K562 (cell line): ENCODE measurements around the gene FBXW7. TPM values are rescaled to one million over a fixed set of nuclear protein-coding genes. Genes with fewer than 3 reads are reported as not detected.
A peak's percentile ranks its signal among the peaks of the same experiment; 100 is the strongest.

Experiments used
- ETV6 ChIP-seq, 3 experiments: fragments of 150-350 bp in 1 of 3; sonication (generic) in 1 of 3; formaldehyde crosslinking in 1 of 3; IDR thresholded peaks; 2 replicates each; pipeline versions ENCODE4 v1.6.1 to v1.8.0; 2014 to 2022; ENCODE audit warnings: borderline replicate concordance in 2 of 3, low read depth in 2 of 3, antibody characterized with exemption in 1 of 3, low read length in 1 of 3, mild to moderate bottlenecking in 1 of 3, missing genetic modification reagents in 1 of 3
- JUNB ChIP-seq: fragments of 450-650 bp; formaldehyde crosslinking; conservative IDR thresholded peaks from 2 replicates; pipeline ENCODE4 v1.4.0; 2020; ENCODE audit warnings: mild to moderate bottlenecking
- SAFB ChIP-seq: fragments of 200-400 bp; formaldehyde crosslinking; IDR thresholded peaks from 2 replicates; pipeline ENCODE4 v1.6.1; 2017; ENCODE audit warnings: low read depth, low read length, borderline replicate concordance
- SMAD2 ChIP-seq: fragments of 150-350 bp; IDR thresholded peaks from 2 replicates; pipeline ENCODE4 v1.6.1; 2014; ENCODE audit warnings: low read depth, mild to moderate bottlenecking, low read length
- STAT5A ChIP-seq: IDR thresholded peaks from 2 replicates; pipeline ENCODE4 v1.6.1; 2012; ENCODE audit warnings: low read length, inconsistent platforms, borderline replicate concordance
- TAF1 ChIP-seq: IDR thresholded peaks from 2 replicates; pipeline ENCODE4 v1.6.1; 2011; ENCODE audit warnings: mild to moderate bottlenecking, low read length, moderate library complexity; ENCODE audit not compliant: insufficient read depth, control insufficient read depth, severe bottlenecking; ENCODE audit errors: extremely low read depth
- ZNF384 ChIP-seq: IDR thresholded peaks from 2 replicates; pipeline ENCODE4 v1.6.1; 2012; ENCODE audit warnings: low read depth, low read length, improper control_type of control experiment
- polyA plus RNA-seq, 8 experiments: library from polyadenylated mRNA; depleted of rRNA in 4 of 8; stranded (reverse) in 5 of 8; unstranded in 3 of 8; fragments of >200 nt; fragmentation: Nextera tagmentation in 2 of 8; fragmentation: Illumina TruSeq in 1 of 8; extraction: Ambion mirVana in 2 of 8; extraction: Trizol in 1 of 8; gene quantifications; 2 replicates each; pipeline versions ENCODE4 v1.2.1 to v1.2.3, GENCODE V29; 2011 to 2014; ENCODE audit warnings: inconsistent platforms in 1 of 8, missing spikeins in 1 of 8
- total RNA-seq, 7 experiments: library from RNA; depleted of rRNA in 6 of 7; stranded (reverse); fragments of >200 nt in 6 of 7; fragmentation: Illumina TruSeq in 2 of 7; extraction: Trizol in 2 of 7; gene quantifications; 2 replicates each; pipeline versions ENCODE4 v1.2.1 to v1.2.3, GENCODE V29; 2011 to 2021; ENCODE audit warnings: low replicate concordance in 1 of 7
- TF ChIP-seq, protein P1 (sequence below): fragments of 250-450 bp; sonication (Bioruptor Pico); IDR thresholded peaks from 2 replicates; pipeline ENCODE4 v1.9.0; 2021; ENCODE audit warnings: mild to moderate bottlenecking, inconsistent platforms
- TF ChIP-seq, protein P2 (sequence below): fragments of 250-450 bp; sonication (Bioruptor Pico); IDR thresholded peaks from 2 replicates; pipeline ENCODE4 v1.5.0; 2021; ENCODE audit warnings: mild to moderate bottlenecking, moderate library complexity
- TF ChIP-seq, protein P3 (sequence below): IDR thresholded peaks from 3 replicates; pipeline ENCODE4 v1.6.1; 2011; ENCODE audit warnings: borderline replicate concordance, mild to moderate bottlenecking, moderate library complexity; ENCODE audit not compliant: insufficient read length; ENCODE audit errors: extremely low read depth
- TF ChIP-seq, protein P4 (sequence below): IDR thresholded peaks from 2 replicates; pipeline ENCODE4 v1.6.1; 2016; ENCODE audit warnings: missing genetic modification characterization, missing compliant biosample characterization

Gene FBXW7
- total and polyA plus RNA-seq, 9 of the 15 experiments (the other 6 are each of a cell fraction or from before 2014, with no cell fraction given): 6.8 to 44.2 (median 16.4) TPM

DNA sequence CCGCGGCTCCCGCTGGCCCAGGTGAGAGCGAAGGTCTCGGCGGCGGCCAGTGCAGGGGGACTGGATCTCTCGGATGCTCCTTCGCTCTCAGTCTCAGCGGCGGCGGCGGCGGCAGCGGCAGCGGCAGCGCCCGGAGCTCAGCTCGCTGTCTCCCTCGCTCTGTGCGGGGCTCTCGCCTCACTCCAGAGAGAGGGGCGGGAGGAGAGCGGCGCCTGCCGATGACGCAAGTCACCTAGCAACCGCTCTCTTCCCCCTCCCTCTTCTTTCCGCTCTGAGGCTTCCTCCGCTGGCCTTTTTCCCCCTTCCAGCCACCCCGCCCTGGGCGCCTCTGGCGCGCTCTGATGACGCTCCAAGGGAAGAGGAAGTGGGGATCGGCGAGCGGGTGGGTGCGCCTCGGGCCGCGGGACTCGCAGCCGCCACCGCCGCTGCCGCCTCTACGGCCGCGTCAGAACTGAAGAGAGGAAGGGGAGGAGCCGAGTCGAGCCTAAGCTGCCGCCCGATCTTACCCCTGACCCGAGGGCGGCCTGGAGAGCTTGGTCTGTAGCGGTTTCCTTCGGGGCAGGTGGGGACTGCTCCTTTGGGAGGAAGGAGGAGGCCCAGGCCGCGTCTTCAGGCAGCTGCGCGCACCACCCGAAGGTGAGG, at the start of gene FBXW7 (continued):
- TF ChIP-seq, protein P1, sequence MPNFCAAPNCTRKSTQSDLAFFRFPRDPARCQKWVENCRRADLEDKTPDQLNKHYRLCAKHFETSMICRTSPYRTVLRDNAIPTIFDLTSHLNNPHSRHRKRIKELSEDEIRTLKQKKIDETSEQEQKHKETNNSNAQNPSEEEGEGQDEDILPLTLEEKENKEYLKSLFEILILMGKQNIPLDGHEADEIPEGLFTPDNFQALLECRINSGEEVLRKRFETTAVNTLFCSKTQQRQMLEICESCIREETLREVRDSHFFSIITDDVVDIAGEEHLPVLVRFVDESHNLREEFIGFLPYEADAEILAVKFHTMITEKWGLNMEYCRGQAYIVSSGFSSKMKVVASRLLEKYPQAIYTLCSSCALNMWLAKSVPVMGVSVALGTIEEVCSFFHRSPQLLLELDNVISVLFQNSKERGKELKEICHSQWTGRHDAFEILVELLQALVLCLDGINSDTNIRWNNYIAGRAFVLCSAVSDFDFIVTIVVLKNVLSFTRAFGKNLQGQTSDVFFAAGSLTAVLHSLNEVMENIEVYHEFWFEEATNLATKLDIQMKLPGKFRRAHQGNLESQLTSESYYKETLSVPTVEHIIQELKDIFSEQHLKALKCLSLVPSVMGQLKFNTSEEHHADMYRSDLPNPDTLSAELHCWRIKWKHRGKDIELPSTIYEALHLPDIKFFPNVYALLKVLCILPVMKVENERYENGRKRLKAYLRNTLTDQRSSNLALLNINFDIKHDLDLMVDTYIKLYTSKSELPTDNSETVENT (CRISPR knock-in tag): peak; percentile 61; the same call in 1 of the 2 replicates
- TF ChIP-seq, protein P2, sequence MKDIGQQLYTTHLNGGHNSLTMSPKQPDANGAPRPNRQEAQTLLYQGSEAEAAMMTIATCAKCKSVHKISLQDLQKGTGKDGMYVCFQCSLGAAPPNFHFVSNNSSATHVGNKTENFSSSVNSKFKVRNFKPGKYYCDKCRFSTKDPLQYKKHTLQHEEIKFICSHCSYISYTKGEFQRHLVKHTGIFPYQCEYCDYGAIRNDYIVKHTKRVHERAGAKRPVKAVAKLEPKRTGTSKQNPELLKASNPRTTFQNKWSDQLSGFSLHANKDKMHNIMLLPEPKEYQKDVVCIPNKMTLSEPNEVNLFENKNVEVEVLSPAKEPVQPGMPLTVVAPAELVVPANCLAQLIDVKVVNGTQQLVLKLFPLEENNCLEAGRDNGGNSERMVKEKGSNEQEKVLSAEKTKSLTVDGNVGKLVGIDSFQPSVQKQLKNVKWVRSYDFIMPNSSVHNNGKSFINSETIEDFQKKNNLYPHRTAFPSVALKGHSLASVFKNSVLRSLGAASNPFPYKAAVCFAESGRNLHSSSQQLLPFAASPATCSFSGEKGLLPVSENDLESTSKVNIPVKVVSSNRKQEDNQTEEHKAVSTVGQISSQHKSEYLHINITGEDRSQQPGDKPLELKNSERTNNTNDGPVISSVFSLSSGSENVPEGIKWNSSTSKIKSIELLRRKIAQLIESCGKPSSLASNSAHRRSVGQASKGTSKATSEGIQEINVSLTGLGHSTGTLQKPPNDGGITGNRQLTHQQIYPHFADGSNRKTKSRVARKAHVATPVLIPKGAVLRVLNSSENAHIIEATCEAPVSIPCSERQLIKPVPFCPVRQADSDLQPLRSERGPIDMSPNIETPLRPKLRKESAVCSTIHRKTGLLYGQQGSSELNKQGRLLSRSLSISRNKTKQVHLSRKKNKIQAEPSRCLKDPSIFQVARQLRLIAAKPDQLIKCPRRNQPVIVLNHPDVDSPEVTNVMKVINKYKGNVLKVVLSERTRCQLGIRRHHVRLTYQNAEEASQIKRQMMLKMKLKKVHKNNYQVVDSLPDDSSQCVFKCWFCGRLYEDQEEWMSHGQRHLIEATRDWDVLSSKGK (CRISPR knock-in tag): no peak
- no peak for TF ChIP-seq SAFB
- TF ChIP-seq JUNB (CRISPR knock-in tag): no peak
- peak; percentile 74 for TF ChIP-seq TAF1
- TF ChIP-seq ZNF384: no peak
- peak; percentile 86 to 90 for TF ChIP-seq ETV6 (IDR thresholded peaks at IDR 0.05; ENCODE audit: borderline replicate concordance in 1 of 2, low read depth in 2 of 2, low read length in 1 of 2)
- TF ChIP-seq ETV6 (CRISPR knock-in tag; IDR thresholded peaks at IDR 0.05; ENCODE audit: borderline replicate concordance): no peak
- TF ChIP-seq, protein P3, sequence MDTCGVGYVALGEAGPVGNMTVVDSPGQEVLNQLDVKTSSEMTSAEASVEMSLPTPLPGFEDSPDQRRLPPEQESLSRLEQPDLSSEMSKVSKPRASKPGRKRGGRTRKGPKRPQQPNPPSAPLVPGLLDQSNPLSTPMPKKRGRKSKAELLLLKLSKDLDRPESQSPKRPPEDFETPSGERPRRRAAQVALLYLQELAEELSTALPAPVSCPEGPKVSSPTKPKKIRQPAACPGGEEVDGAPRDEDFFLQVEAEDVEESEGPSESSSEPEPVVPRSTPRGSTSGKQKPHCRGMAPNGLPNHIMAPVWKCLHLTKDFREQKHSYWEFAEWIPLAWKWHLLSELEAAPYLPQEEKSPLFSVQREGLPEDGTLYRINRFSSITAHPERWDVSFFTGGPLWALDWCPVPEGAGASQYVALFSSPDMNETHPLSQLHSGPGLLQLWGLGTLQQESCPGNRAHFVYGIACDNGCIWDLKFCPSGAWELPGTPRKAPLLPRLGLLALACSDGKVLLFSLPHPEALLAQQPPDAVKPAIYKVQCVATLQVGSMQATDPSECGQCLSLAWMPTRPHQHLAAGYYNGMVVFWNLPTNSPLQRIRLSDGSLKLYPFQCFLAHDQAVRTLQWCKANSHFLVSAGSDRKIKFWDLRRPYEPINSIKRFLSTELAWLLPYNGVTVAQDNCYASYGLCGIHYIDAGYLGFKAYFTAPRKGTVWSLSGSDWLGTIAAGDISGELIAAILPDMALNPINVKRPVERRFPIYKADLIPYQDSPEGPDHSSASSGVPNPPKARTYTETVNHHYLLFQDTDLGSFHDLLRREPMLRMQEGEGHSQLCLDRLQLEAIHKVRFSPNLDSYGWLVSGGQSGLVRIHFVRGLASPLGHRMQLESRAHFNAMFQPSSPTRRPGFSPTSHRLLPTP: no peak
- TF ChIP-seq, protein P4, sequence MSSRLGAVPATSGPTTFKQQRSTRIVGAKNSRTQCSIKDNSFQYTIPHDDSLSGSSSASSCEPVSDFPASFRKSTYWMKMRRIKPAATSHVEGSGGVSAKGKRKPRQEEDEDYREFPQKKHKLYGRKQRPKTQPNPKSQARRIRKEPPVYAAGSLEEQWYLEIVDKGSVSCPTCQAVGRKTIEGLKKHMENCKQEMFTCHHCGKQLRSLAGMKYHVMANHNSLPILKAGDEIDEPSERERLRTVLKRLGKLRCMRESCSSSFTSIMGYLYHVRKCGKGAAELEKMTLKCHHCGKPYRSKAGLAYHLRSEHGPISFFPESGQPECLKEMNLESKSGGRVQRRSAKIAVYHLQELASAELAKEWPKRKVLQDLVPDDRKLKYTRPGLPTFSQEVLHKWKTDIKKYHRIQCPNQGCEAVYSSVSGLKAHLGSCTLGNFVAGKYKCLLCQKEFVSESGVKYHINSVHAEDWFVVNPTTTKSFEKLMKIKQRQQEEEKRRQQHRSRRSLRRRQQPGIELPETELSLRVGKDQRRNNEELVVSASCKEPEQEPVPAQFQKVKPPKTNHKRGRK (tag): no peak
- TF ChIP-seq STAT5A: no peak
- TF ChIP-seq SMAD2: no peak
